NCI-H82 treated with DMSO at 0.1 percent for 48 hours (cell line): ENCODE results near the gene RGR.

Experiments
- DNase-seq: peaks from one replicate; lab custom pipeline; 2025; ENCODE audit not compliant: unreplicated experiment; lab: John Stamatoyannopoulos, UW

The RGR gene

GRCh38 chr10:84217746-84218145 is 27.1 kb upstream of the RGR start:
- DNase-seq, result no peak

DNA sequence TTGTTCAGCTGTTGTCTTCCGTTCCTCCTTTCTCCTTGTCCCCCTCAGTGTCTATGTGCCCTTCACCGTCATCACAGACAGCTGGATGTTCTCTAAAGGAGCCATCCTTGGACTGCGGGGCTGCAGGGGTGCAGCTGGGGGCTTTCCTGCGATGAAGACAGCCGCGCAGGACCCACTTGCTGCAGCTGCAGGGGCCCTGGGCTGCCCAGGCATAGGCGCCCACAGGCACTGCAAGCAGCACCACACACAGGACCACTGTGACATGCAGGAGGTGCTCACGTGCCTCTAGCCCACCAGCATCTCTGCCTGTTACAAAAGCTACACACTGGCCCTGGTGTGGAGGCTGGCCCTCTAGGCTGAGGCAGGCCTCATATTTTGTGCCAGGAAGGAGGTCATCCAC is 22.9 kb upstream of the RGR start:
- no peak for DNase-seq

- no peak for DNase-seq
Observed at GRCh38 chr10:84224411-84225028, 20.3 kb upstream of the RGR start.

- peak; percentile 67 for DNase-seq
Observed at GRCh38 chr10:84225427-84226173, 19.3 kb upstream of the RGR start, which contains the start of gene LRIT2. Gene LRIT2 (minus strand): TSS chr10:84225544. CDS start chr10:84225520, 24 bp downstream.

- DNase-seq, result peak; percentile 76
Observed at GRCh38 chr10:84226616-84227015, 18.2 kb upstream of the RGR start.

DNA sequence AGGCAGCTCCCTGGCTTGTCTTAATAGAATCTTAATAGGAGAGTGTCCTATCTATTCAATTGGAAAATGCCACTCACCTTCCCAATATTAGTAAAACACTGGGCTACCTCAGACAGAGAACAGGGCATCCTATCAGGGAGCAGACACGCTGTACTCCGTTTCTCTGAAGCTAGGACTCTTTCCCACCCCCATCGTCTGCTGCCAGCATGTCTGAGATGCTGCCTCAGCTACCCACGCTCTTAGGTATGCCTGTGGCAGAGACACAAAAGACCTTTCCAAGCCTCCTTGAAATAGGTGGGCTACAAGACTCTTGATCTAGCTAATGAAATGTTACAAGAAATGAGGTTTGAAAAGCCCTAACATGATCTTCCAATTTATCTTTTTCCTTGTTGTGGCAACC is 17.0 kb upstream of the RGR start:
- no peak for DNase-seq

DNA sequence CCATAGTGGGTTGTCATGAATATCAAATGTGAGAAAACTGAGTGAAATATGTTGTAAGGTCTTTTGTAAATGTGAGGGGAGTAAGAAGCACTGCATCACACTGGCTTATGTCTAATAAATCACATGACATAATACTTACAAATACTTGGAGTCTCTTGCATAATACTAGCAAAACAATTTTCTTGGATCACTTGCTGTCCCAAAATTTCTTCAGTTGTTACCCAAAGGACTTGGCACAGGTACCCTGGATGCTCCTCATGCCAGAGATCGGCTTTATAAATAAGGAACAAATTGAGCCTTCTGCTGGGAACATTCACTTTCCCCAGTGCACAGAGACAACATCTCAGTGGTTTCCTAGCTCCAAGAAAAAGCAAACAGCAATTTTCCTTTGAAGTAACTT is 14.5 kb upstream of the RGR start:
- no peak for DNase-seq

GRCh38 chr10:84232376-84232775 is 12.5 kb upstream of the RGR start:
- DNase-seq, result no peak

- no peak for DNase-seq
Observed at GRCh38 chr10:84233940-84234339, 10.9 kb upstream of the RGR start.

GRCh38 chr10:84234479-84234878 is 10.4 kb upstream of the RGR start:
- no peak for DNase-seq

- no peak for DNase-seq
Observed at GRCh38 chr10:84235096-84235495, 9.8 kb upstream of the RGR start.

- DNase-seq, result no peak
Observed at GRCh38 chr10:84236807-84237198, 8.1 kb upstream of the RGR start.

DNA sequence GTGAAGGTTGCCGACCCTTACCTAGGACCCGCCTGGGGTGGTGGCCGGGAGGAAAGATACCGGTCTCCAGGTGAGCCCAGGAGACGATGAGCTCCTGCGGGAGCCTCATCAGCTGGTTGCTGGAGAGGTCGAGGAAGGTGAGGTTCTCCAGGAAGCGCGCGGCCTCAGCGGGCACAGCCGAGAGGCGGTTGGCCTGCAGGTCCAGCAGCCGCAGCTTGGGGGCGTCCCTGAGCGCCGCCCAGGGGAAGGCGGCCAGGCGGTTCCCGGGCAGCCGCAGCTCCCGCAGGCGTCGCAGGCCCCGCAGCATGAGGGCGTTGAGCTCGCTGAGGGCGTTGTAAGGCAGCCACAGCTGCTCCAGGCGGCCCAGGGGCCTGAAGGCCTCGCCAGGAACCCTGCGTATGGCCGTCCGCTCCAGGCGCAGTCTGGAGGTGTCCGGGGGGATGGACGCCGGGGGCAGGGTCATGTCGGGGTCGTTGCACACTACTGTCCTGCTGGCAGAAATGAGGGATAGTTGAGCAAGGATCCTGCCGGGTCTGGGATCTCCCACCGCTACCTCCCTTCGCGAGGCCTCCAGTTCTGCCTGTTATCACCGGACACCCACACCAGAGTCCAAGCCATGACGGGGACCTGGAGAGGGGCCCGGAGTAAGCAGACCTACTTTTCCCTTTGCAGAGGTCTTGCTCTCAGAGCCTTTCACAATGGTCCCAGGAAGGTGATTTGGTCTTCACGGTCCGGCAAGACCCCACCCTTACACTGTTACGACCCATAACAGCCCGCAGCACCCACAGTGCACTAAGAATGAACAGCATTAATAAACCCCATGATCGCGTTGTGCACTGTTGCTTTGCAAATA is 7.4 kb upstream of the RGR start:
- DNase-seq, result no peak

GRCh38 chr10:84238909-84239308 is 5.9 kb upstream of the RGR start:
- DNase-seq, result no peak

GRCh38 chr10:84241185-84241790 is 3.6 kb upstream of the RGR start, which contains the start of gene LRIT1:
Gene LRIT1 (minus strand): TSS chr10:84241546. CDS start chr10:84241439, 107 bp downstream.
- DNase-seq, result peak; percentile 49

- no peak for DNase-seq
Observed at GRCh38 chr10:84243759-84244158, 1.1 kb upstream of the RGR start.

GRCh38 chr10:84247496-84247895 is 2.6 kb downstream of the RGR start:
- DNase-seq, result no peak

DNA sequence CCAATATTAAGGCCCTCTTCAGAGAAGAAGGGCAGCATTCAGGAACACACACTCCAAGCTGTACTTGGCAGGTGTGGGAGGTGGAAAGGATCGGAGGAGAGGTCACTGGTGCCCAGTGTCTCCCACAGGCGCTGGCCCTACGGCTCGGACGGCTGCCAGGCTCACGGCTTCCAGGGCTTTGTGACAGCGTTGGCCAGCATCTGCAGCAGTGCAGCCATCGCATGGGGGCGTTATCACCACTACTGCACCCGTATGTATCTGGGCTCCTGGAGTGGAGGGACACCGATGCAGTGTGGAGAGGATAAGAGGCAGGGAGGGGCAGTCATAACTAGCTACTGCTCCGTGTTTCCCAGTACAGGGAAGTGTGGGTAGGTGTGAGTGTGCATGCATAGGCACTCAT is 3.9 kb downstream of the RGR start:
- DNase-seq, result no peak

DNA sequence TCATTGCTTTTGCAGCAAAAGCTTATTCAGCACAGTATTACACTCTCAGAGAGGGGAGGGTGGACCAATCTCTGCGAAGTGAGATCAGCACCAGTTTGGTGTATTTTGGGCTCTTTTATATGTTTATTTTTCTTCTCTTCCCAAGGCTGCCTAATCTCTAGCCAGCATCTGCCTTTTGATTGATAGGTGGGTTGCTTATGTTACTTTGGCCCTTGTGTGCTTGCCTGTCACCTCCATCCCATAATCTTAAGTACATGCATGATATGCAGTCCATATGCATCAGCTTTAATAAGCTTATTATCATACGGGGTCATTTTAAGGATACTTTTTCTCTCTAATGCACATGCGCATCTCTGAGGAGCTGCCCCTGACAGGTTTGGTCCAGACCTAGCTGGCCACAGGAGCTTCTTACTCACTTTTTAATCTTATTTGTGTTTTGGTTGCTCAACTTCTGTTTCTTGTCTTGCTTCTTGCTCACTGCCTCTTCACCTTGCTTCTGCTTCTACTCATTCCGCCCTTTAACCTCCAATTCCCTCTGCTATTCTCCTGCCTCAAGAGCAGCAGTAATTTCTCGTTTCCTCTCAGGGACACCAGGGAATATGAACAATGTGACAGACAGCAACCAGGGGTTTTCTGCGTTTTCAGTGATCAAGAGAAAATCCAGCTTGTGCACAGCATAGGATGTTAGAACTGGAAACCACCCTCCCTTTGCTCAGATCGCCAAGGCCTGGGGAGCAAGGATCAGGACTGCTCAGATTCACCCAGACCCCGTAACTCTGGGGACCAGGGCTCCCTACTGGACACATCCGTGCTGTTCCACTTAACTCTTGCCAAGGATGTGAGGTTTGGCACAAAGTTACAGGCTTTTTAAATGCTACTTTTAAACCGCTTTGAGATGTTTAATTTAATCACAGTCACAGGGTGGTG is 10.0 kb downstream of the RGR start:
- no peak for DNase-seq
